HG02973 (cell line): ENCODE results near the gene MLLT1.

Experiments
- ATAC-seq: cut with Tn5 transposase; IDR thresholded peaks from one replicate; pipeline ENCODE4 v1.9.1; 2021; ENCODE audit warnings: moderate library complexity; ENCODE audit not compliant: unreplicated experiment

Gene MLLT1

DNA sequence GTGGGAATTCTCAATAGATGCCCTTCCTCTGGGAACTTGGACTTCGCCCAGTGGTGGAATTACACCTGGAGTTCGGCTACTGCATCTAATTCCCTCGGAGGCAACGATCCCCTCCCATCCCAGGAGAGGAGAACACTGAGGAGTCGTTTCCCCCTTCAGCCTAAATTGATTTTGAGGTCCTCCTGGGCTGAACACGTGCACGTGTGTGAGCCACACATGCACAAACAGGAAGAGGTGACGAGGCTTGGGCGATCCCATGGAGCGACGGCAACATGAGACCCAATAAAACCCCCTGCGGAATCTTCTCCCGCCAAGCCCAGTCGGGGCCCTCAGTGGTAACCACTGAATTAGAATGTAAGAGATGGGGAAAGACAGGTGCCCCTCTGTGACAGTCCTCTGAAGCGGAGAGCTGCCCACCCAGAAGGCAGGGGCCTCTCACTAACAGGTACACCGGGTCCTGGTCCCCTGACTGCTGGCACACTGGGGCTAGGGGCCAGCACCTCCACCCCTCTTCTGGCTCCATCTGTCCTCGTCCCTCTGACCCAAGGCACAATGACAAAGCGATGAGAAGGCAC lies 4.5 kb downstream of the MLLT1 start:
- ATAC-seq = no peak

DNA sequence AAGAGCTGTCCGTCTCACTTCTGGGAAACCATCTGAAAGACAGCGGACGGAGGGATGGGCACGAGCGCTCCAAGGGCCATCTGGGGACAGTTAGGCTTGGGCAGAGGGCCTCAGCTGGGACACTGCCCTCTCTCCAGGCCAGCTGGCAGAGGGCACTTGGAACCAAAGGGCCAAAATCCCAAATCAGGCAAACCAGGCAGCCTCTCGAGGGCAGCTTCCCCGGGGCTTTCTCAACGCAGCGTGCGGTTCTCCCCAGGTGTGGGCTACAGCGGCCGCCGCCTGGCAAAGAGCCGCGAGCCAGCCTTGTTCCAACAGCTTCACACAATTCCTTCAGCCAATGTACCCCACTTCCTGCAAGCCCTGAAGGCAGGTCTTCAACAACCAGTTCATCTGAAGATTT lies 5.0 kb downstream of the MLLT1 start:
- no peak for ATAC-seq

DNA sequence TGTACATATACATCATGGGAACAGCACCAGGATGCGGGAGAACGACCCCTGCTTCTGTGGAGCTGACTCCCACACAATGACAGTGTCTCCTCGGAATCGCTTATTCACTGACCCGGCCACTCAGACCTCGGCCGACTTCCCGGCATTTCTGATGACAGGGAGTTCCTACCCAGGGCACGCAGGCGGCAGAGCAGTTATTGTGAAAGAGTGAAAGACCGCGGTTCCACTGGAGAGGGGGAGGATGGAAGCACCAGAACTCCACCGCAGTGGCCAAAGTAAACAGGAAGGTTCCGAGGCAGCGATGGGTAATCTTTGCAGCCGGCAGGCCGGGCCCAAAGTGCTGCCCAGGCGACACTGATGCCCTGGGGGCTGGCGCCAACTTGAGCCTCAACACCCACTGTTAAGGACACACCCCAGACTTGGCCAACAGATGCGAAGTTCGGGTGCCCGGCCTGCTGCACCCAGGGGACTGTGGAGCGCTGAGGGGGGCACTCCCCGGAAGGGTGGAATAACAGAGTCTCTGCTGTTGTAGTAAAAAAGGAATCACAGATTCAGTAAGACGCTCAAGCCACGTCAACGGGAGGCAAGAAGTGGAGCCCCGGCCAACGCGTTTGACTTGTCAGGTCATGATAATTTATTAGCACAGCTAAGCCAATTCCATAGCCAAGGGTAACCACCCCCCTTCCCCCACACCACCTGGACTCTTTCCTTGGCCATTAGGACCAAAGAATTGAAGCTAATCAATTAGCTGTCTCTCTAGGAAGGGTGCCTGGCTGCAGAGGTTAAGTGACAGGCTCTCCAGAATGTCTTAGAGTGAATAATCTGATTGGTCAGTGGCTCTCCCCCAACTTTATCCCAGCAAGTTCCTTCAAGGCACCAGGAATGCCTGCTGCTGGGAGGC lies 5.8 kb downstream of the MLLT1 start:
- ATAC-seq = no peak

DNA sequence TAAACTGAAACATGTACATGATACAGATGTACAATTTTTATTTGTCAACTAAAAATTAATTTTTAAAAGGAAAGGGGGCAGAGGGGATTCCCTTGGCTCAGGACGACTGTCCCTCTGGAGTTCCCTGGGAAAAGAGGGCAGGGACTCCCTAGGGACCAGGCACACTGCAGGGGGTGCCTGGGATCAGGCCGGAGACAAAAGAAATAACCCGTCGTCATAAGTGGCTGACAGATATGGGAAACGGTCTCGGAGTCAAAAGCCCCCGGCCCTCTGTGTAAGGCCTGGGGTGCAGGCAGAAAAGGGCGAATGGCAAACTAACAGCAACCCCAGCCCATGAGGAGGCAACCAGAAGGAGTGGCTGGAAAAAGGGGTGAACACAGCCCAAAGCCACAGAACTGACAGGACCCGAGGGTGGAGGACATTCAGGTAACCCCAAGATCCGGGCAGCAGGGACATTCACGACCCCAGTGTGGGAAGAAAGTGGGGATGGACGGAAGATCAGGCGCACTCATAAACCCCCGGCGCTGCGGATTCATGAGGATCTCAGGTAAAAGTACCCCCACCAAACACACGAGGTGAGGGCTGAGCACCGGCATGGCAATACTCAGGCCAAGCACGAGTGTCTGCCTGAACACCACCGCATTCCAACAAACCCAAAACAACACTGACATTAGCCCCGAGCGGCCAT lies 6.7 kb downstream of the MLLT1 start:
- no peak for ATAC-seq

DNA sequence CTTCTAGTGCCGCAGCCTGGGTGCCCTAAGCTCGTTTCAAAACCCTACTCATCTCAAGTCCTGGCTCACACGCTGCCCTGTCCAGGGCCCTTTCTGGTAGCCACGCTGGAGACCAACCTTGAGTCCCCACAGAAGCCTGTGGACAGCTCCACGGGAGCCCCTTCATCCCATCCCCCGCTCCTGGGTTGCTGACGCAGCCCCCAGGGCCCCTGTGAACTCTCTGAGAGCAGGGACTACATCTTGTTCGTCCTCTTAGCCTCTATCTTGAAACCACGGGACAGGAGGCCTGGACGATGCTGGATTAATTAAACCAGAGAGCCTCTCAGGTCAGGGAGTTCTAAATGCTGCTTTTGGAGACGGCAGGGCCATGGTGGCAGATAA lies 7.4 kb downstream of the MLLT1 start:
- ATAC-seq = no peak

DNA sequence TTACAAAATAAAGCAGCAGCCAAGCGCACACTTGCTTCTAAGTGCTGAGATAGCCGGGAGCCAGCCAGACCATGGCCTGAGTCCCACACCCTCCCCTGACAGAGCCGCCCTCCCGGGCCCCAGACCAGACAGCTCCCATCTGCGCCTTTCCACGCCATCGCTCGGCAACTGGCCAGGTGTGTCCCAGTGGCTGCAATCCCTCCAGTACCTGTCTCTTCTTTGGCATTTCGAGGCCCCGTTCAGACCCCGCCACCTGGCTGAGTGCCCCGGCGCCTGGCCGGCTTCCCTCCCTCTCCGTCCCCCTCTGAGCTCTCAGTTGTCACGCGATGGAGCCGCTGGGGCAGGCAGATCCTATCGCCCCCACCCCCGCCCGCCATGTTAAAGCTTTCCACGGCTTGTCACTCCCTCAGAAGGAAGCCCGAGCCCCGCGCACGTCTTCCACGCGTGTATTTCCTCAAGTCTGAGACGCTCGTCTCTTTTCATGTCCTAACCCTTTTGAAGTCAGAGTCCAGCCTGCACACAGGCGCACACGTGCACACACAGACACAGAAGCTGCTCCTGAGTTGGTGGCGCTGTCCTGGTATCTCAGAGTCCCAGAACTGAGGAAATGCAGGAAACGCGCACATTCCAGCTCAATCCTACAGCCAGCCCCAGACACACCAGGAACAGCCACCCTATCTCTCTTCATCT lies 7.9 kb downstream of the MLLT1 start:
- no peak for ATAC-seq

DNA sequence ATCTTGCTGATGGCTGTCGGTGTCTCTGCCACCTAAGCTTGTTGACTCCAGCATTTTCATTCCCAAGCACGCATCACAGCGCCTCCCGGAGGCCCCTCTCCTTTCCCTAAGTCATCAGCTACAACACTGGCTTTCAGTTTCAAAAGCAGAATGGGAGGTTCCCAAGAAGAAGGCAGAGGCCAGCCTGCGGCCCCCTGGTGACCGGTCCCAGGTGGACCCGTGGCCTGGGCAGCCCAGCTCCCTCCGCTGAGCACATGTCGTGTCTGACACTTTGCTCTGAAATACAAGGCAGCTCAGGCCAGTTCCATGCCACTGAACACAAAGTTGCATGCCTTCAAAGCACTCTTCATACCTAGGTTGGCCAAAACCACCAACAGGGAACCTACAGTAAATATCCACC lies 8.5 kb downstream of the MLLT1 start:
- no peak for ATAC-seq

DNA sequence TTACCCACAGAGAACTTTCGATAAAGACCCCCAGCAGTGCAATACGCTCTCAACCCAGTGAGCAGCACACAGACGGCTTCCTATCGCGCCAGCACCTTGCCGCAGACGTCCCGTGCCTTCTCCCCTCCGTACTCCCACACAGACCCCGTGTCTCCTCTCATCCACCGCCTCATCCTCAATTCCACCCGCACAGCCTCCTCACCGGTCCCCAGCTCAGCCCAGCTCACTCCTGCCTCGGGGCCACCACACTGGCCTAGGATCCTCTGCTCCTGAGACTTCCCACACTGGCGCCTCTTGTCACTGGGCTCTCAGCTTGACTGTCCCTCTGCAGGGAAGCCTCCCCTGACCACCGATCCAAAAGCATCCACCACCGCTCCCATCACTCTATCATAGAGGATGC lies 9.0 kb downstream of the MLLT1 start:
- ATAC-seq = no peak

DNA sequence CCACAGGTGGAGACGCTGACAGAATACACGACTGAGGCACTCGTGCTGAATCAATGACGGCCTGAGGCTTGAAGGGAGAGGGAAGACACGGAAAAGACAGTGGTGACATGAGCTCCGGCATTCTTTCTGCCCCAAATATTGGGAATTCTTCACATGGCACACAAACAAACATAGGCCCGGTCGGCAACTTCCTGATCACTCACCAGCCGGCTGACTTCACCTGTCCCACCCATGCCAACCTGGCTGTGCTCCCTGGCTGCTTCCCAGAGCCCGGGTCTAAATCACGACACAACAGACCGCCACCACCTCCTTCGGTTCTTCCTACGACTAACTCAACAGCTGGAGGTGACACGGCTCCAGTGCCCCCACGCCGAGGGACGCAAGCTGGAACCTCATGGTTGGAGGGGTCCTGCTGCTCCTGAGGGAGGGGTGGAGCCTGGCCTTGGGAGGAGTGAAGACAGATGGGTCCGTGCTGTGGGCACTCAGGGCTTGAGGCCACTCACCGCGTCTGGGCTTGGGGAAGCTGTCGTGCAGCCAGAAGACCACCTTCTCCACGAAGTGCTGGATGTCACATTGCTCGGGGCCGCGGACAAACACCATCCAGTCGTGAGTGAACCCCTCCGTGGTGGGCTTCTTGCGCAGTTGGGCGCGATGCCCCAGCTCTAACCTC lies 9.6 kb downstream of the MLLT1 start:
- no peak for ATAC-seq

DNA sequence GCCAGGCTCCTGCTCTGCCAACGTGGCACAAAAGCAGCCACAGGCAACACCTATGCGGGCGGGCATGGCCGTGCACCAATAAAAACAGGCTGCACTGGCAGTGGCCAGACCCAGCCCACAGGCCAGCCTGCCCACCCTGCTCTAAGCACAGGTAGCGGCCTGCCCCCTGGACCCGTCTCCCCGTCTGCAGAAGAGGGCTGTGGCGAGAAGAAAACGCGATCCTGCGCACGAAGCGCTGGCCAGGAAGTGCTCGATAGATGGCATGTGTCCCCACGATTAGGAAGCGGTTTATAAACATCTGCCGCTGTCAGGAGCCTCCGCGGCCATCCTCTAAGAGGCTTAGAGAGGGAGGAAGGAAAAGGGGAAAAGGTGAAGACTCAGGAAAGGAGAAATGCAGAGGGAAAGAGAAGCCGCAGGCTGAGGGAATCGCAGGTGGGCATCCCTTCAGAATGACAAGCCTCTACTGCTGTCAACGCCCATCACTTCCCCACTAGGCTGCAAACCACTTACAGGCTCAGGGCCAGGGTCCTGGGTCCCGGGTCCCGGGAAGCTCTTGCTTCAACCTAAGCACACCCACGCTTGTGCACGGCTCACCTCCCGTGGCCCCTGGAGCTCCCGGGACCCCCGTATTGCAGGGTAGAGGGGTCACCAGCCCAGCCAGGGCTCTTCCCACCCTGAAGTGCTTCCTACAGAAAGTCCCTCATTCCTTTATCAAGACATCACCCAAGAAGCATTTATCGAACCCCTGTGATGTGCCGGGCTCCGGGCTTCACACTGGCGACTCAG lies 10.5 kb downstream of the MLLT1 start:
- no peak for ATAC-seq

DNA sequence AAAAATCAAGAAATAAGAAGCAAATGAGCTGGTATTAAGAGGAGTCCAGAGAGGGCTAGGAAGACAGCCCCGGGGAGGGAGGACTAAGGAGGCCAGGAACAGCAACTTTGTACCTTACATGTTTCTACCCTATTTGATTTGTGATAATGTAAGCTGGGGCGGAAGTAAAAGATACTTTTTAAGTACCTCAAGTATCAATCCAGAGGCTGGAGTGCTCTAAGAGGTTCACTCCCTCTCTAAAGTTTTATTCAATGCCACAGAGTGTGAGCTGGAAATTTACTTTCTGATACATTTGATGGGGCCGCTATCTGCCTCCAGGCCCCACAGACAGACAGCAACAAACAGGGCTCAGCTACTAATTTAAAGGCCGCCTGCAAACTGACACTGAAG lies 11.4 kb downstream of the MLLT1 start:
- no peak for ATAC-seq

DNA sequence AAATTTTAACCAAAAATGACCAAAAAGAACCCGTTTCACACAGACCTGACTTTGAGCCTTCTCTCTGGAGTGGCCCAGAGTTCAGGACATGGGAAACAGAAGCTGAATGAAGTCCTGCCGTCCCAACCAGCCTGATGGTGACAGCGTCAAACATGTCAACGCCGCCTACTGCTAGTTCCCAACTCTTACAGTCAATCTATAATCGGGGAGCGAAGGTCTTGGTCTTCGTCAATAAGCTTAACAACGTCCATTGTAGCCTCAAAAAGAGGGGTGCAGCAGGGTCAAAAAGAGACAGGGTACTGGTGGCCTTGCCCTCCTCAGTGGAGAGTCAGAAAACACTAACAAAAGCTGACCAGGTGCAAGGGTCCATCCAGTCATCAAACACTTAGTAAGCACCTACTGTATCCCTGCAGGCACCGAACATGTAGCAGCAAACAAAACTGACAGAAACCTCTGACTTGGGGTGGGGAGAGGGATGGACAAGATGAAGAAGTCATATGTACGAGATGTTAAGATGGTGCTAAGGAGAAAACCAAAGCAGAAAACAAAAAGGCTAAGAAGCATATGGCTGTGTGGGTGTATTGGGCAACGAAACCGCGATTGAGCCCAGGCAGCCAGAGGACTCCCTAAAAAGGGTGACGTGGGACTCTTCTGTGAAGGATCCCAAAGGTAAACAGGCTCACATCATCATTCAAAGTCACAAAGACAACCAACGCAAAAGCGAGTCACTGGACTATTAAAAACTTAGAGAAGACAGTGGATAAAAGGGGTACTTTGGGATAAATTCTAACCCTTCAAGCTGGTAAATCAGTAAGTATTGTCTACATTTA lies 12.0 kb downstream of the MLLT1 start:
- ATAC-seq = no peak

DNA sequence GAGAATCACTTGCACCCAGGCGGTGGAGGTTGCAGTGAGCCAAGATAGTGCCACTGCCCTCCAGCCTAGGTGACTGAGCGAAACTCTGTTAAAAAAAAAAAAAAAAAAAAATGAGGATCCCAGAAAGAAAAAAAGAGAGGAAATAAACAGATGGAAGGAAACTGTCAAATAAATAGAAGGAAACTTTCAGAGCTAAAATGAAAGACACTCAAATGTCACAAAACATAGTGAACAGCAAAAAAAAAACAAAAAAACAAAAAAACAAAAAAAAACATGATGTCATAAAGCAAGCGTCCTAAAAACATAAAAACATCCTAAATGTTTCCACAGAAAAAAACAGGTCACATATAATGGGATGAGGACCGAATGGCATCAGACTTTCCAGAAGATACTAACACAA lies 15.0 kb downstream of the MLLT1 start:
- no peak for ATAC-seq

DNA sequence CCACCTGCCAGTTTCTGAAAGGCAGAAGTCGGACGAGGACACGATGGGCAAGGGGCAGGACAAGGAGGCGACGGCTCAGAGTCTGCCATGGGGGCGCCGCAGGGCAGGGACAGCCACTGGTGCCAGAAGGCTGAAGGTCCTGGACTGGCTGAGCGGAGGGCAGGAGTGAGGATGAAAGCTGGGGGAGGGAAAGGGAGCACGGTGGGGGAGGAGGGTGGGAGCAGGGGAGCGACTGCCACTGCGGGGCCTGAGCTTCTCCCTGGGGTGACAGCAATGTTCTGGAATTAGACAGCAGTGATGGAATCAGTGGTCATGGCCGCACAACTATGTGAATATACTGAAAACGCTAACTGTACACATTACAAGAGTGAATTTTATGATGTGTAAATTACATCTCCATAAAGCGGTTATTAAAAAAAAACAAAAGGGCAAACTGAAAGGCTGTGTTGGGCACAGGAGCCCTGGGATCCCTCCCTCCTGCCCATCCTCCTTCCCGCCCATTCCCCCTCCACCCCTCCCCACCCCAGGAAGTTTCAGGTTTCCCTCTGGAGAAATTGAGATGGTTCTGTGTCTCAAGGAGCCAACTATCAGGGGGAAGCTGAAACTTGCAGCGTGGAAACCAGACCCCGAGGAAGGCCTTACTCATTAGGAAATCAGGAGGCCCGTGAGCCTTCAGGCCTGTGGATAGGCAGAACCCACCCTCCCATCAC lies 15.9 kb downstream of the MLLT1 start:
- ATAC-seq = no peak

DNA sequence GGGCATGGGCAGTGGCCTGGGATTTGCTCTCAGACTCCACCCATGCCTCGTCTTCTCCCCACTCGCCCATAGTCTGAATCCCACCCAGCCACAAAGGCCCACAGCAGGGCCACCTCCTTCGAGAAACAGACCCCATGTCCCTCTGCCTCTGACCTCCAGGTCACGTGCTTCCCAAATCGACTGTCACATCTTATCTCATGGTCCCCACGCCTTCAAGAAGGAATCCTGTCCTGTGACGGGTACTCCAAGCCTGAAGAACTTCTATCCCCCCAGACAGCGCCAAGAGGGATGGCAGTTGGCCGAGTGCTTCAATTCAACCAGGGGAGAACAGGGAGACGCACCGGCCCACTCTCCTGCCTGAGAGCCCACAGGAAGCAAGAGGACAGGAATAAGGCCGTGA lies 16.5 kb downstream of the MLLT1 start:
- ATAC-seq = no peak

DNA sequence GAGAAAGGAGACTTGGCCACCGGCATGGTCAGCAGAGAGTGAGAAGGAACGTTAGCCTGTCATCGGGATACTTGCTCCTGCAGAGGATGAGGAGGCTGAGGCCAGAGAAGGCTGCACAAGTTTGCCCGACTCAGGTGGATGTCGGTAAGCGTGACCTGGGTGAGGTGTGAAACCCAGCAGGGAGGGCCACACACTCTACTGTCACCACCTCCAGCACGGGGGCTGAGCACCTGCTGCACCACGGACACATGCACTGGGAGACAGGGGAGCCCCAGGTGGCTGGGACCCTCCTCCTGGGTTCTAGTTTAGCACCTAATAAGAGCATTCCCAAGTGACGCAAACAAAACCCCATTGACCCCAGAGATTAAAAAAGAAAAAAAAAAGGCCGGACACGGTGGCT lies 17.3 kb downstream of the MLLT1 start:
- ATAC-seq = no peak

DNA sequence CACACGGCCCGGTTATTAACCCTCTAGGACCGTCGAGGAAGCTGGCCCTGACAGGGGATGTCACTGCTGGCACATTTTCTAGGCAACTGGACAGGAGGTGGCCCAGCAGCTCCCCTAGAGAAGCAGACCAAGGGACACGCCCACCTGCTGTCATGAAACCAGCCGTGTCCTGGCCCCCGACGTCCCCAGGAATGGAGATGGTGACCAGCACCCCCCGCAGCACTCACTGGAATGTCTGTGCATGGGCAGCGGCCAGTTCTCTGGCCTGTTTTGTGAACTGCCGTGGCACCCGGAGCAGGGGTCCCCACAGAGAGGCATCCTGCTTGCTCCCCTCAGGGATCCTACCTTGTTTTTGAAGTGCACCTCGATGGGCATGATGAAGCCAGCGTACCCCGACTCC lies 17.9 kb downstream of the MLLT1 start:
- no peak for ATAC-seq

DNA sequence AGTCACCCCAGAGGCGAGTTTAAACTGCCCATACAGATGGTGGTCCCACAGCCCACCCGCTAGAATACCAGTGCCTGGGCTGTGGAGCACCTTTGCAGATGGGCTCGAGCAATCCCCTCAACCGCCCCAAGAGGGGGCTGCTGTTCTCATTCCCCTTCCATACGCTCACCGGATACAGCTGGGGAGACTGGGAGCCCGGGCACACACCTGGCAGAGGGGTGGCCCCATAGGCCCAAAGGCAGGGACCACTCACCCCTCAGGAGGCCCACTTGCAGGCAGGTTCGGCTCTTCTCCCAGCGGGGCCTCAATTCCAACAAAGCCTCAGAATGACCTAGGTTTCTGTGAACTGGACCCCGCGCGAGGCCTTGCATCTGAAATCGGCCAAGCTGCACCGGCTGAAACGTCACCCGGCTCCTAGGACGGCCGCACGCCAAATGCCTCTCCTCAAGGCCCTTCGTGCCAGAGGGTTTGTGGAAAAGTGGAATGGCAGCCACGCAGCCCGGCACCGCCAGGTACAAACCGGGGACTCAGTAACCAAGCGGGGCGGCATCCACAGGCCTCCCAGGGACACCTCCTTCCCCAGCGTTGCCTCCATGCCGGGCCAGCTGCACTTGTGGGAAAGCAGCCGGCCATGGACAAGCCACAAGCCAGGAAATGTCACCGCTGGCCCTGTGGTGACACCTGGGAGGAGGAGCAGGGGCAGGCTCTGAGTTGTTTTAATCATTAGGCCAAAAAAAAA lies 18.7 kb downstream of the MLLT1 start:
- no peak for ATAC-seq
